Ectodermal cell (in vitro differentiated cells): Measurements from ENCODE around the gene AKAP12.

Experiments
- H3K27ac ChIP-seq: 2 replicates; pipeline ENCODE4 v1.7.0; 2013; ENCODE audit warnings: mild to moderate bottlenecking, low read depth, low read length; ENCODE audit not compliant: insufficient read depth, poor library complexity, severe bottlenecking
- H3K27me3 ChIP-seq: 2 replicates; pipeline ENCODE4 v1.7.0; 2013; ENCODE audit warnings: mild to moderate bottlenecking, low read length; ENCODE audit not compliant: insufficient read depth, control insufficient read depth, poor library complexity, severe bottlenecking
- H3K36me3 ChIP-seq: one replicate; pipeline ENCODE4 v1.7.0; 2013; ENCODE audit warnings: low read length; ENCODE audit not compliant: control insufficient read depth, insufficient read depth
- H3K4me1 ChIP-seq: one replicate; pipeline ENCODE4 v1.7.0; 2013; ENCODE audit warnings: low read length; ENCODE audit not compliant: control insufficient read depth, insufficient read depth
- H3K4me3 ChIP-seq: 2 replicates; pipeline ENCODE4 v1.7.0; 2013; ENCODE audit warnings: low read depth, low read length, control low read depth; ENCODE audit not compliant: insufficient read depth
- H3K9me3 ChIP-seq: 2 replicates; pipeline ENCODE4 v1.7.0; 2013; ENCODE audit warnings: mild to moderate bottlenecking, low read length, moderate library complexity; ENCODE audit not compliant: control insufficient read depth
- WGBS, 2 experiments: methylation state at CpG; one replicate each; pipeline ENCODE4 v1.1.7; 2013; ENCODE audit warnings: missing lambda C conversion rate in 2 of 2; 5-methylcytosine and 5-hydroxymethylcytosine counted together

AKAP12 gene

GRCh38 chr6:151232899-151233298 lies 6.9 kb upstream of the AKAP12 start:
- Histone ChIP-seq H3K4me3 (no peak overlapping the region), H3K9me3 (no peaks in the 10 kb centered on the region)
- WGBS, 2 experiments = 100% methylated on average over 1 of the region's 1 CpG

GRCh38 chr6:151233731-151234130 lies 6.0 kb upstream of the AKAP12 start:
- H3K27me3 ChIP-seq = no peaks in the 10 kb centered on the region
- 86 to 94% methylated on average over 7 of the region's 7 CpGs for WGBS, 2 experiments
- H3K4me1 ChIP-seq = no peaks in the 10 kb centered on the region
- H3K36me3 ChIP-seq = no peaks in the 10 kb centered on the region
- H3K9me3 ChIP-seq = no peaks in the 10 kb centered on the region
- no peak overlapping the region for H3K27ac ChIP-seq
- H3K4me3 ChIP-seq = no peak overlapping the region

More at GRCh38 chr6:151232899-151233298, 6.9 kb upstream of the AKAP12 start:
- Histone ChIP-seq H3K4me1 (no peaks in the 10 kb centered on the region), H3K36me3 (no peaks in the 10 kb centered on the region), H3K27me3 (no peaks in the 10 kb centered on the region), H3K27ac (no peak overlapping the region)

- no peak overlapping the region for H3K4me3 ChIP-seq
- 96 to 97% methylated on average over 5 to 6 of the region's 6 CpGs for WGBS, 2 experiments
- no peaks in the 10 kb centered on the region for H3K9me3 ChIP-seq
- no peaks in the 10 kb centered on the region for H3K36me3 ChIP-seq
- peaks cover 4% of the 10 kb centered on the region for H3K4me1 ChIP-seq
- H3K27me3 ChIP-seq = peaks cover 10% of the 10 kb centered on the region
- H3K27ac ChIP-seq = no peak overlapping the region
These were observed 2.9 kb upstream of the AKAP12 start for GRCh38 chr6:151236668-151237401.

- Histone ChIP-seq H3K4me1 (peaks cover 14% of the 10 kb centered on the region), H3K36me3 (no peaks in the 10 kb centered on the region), H3K27me3 (peaks cover 18% of the 10 kb centered on the region), H3K9me3 (no peaks in the 10 kb centered on the region), H3K27ac (peak overlapping the region; percentile 82), H3K4me3 (peak overlapping the region; percentile 77)
- WGBS, 2 experiments = 0 to 1% methylated on average over 60 of the region's 60 CpGs
These were observed 394 bp downstream of the AKAP12 start for GRCh38 chr6:151240036-151240685.

- Histone ChIP-seq H3K27ac (peak overlapping the region; percentile 82), H3K36me3 (no peaks in the 10 kb centered on the region), H3K9me3 (no peaks in the 10 kb centered on the region), H3K4me3 (peak overlapping the region; percentile 77), H3K4me1 (peaks cover 14% of the 10 kb centered on the region), H3K27me3 (peaks cover 18% of the 10 kb centered on the region)
- 1% methylated on average over 68 of the region's 68 CpGs for WGBS, 2 experiments
These were observed 1.2 kb downstream of the AKAP12 start for GRCh38 chr6:151240791-151241642.

GRCh38 chr6:151241853-151242252 lies 2.1 kb downstream of the AKAP12 start:
- Histone ChIP-seq H3K27ac (no peak overlapping the region), H3K4me1 (peaks cover 14% of the 10 kb centered on the region), H3K36me3 (no peaks in the 10 kb centered on the region), H3K4me3 (peak overlapping the region; percentile 77), H3K9me3 (no peaks in the 10 kb centered on the region), H3K27me3 (peaks cover 18% of the 10 kb centered on the region)
- 82 to 89% methylated on average over 4 to 5 of the region's 5 CpGs for WGBS, 2 experiments

GRCh38 chr6:151242420-151242861 lies 2.7 kb downstream of the AKAP12 start:
- peaks cover 14% of the 10 kb centered on the region for H3K4me1 ChIP-seq
- WGBS, 2 experiments = 83 to 89% methylated on average over 7 of the region's 7 CpGs
- peaks cover 18% of the 10 kb centered on the region for H3K27me3 ChIP-seq
- no peaks in the 10 kb centered on the region for H3K36me3 ChIP-seq
- no peak overlapping the region for H3K4me3 ChIP-seq
- no peak overlapping the region for H3K27ac ChIP-seq
- H3K9me3 ChIP-seq = no peaks in the 10 kb centered on the region

GRCh38 chr6:151243481-151243880 lies 3.7 kb downstream of the AKAP12 start:
- H3K27me3 ChIP-seq = peaks cover 18% of the 10 kb centered on the region
- no peaks in the 10 kb centered on the region for H3K36me3 ChIP-seq
- WGBS, 2 experiments = 89 to 93% methylated on average over 4 to 5 of the region's 5 CpGs
- H3K9me3 ChIP-seq = no peaks in the 10 kb centered on the region
- peaks cover 14% of the 10 kb centered on the region for H3K4me1 ChIP-seq
- no peak overlapping the region for H3K27ac ChIP-seq
- H3K4me3 ChIP-seq = no peak overlapping the region

GRCh38 chr6:151247490-151247889 lies 7.7 kb downstream of the AKAP12 start:
- Histone ChIP-seq H3K4me3 (no peak overlapping the region), H3K4me1 (peaks cover 3% of the 10 kb centered on the region), H3K9me3 (no peaks in the 10 kb centered on the region), H3K27ac (no peak overlapping the region), H3K27me3 (peaks cover 2% of the 10 kb centered on the region), H3K36me3 (no peaks in the 10 kb centered on the region)
- 85 to 91% methylated on average over 6 of the region's 6 CpGs for WGBS, 2 experiments

- Histone ChIP-seq H3K4me3 (no peak overlapping the region), H3K9me3 (no peaks in the 10 kb centered on the region), H3K36me3 (no peaks in the 10 kb centered on the region), H3K27ac (no peak overlapping the region), H3K27me3 (no peaks in the 10 kb centered on the region), H3K4me1 (no peaks in the 10 kb centered on the region)
- WGBS, 2 experiments = 87 to 90% methylated on average over 2 to 3 of the region's 3 CpGs
These were observed 8.5 kb downstream of the AKAP12 start for GRCh38 chr6:151248295-151248694.
